ENCODE data around the gene TMEM258.

GRCh38 chr11:61829806-61830205, 37.4 kb upstream of the TMEM258 start:
- TF ChIP-seq, protein P1, sequence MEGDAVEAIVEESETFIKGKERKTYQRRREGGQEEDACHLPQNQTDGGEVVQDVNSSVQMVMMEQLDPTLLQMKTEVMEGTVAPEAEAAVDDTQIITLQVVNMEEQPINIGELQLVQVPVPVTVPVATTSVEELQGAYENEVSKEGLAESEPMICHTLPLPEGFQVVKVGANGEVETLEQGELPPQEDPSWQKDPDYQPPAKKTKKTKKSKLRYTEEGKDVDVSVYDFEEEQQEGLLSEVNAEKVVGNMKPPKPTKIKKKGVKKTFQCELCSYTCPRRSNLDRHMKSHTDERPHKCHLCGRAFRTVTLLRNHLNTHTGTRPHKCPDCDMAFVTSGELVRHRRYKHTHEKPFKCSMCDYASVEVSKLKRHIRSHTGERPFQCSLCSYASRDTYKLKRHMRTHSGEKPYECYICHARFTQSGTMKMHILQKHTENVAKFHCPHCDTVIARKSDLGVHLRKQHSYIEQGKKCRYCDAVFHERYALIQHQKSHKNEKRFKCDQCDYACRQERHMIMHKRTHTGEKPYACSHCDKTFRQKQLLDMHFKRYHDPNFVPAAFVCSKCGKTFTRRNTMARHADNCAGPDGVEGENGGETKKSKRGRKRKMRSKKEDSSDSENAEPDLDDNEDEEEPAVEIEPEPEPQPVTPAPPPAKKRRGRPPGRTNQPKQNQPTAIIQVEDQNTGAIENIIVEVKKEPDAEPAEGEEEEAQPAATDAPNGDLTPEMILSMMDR (IDR thresholded peaks at IDR 0.05) = no peak
- TF ChIP-seq ZFX (IDR thresholded peaks at IDR 0.05; ENCODE audit: borderline replicate concordance) = no peak
